Lung (tissue), 12 donors: ENCODE results near the gene CEBPZ. TPM values are rescaled to one million over a fixed set of nuclear protein-coding genes. Genes with fewer than 3 reads are reported as not detected.

Source experiments
- ATAC-seq: fragments of 200-7000 bp; cut with Tn5 transposase; one replicate; pipeline ENCODE4 v1.9.1; 2020; ENCODE audit warnings: moderate number of reproducible peaks; ENCODE audit not compliant: insufficient read depth, low FRiP score
- DNase-seq, 3 donors: peaks; one replicate each; pipeline ENCODE4 v3.0.0-alpha.2; 2013 to 2017
- H3K27ac ChIP-seq, 2 donors: one replicate each; pipeline ENCODE4 v1.5.1; 2013; ENCODE audit warnings: mild to moderate bottlenecking in 2 of 2, moderate library complexity in 2 of 2, control low read depth in 1 of 2, inconsistent platforms in 1 of 2, low read depth in 1 of 2, low read length in 1 of 2
- H3K27me3 ChIP-seq, 3 donors: one replicate each; pipeline ENCODE4 v1.5.1; 2013; ENCODE audit warnings: low read length in 2 of 3; ENCODE audit not compliant: control insufficient read depth in 3 of 3, insufficient read depth in 3 of 3
- H3K36me3 ChIP-seq, 4 donors: one replicate each; pipeline ENCODE4 v1.5.1; 2013; ENCODE audit warnings: low read length in 4 of 4, mild to moderate bottlenecking in 1 of 4, moderate library complexity in 1 of 4; ENCODE audit not compliant: control insufficient read depth in 4 of 4, insufficient read depth in 4 of 4
- H3K4me1 ChIP-seq, 5 donors: one replicate each; pipeline ENCODE4 v1.5.1; 2013; ENCODE audit warnings: low read length in 5 of 5, mild to moderate bottlenecking in 2 of 5, moderate library complexity in 1 of 5; ENCODE audit not compliant: control insufficient read depth in 5 of 5, insufficient read depth in 5 of 5
- H3K4me3 ChIP-seq: one replicate; pipeline ENCODE4 v1.5.1; 2013; ENCODE audit warnings: mild to moderate bottlenecking, control low read depth, moderate library complexity
- H3K9ac ChIP-seq, 2 donors: one replicate each; pipeline ENCODE4 v1.5.1; 2013; ENCODE audit warnings: low read length in 2 of 2, control low read depth in 1 of 2; ENCODE audit not compliant: insufficient read depth in 1 of 2
- H3K9me3 ChIP-seq, 4 donors: one replicate each; pipeline ENCODE4 v1.5.1; 2013; ENCODE audit warnings: low read length in 3 of 4, mild to moderate bottlenecking in 1 of 4, moderate library complexity in 1 of 4; ENCODE audit not compliant: control insufficient read depth in 4 of 4, insufficient read depth in 3 of 4
- WGBS, 2 donors: extraction: QIAGEN DNeasy Blood & Tissue Kit; methylation state at CpG; one replicate each; pipeline ENCODE4 v1.1.7; 2013; 5-methylcytosine and 5-hydroxymethylcytosine counted together
- polyA plus RNA-seq, 2 donors: library from polyadenylated mRNA; stranded (reverse); fragments of 200-250 nt; gene quantifications; one replicate each; pipeline ENCODE4 v1.2.1, GENCODE V29; 2013
- total RNA-seq, 2 donors: library from RNA; depleted of rRNA in 1 of 2; stranded (reverse); fragments of >200 nt in 1 of 2; gene quantifications; one replicate each; pipeline ENCODE4 v1.2.1, GENCODE V29; 2014 to 2021
- TF ChIP-seq, protein P1 (sequence below): IDR thresholded peaks from 2 replicates; pipeline ENCODE4 v1.5.1; 2012; ENCODE audit warnings: mild to moderate bottlenecking; ENCODE audit errors: control extremely low read depth, extremely low read depth
- donor health status: control.
- donor health status: control.
- donor health status: Bipolar disorder and iron deficiency.
- donor health status: healthy.
- donor health status: DM: yes; HTN: yes; CAD: no.

CEBPZ gene
- total and polyA plus RNA-seq, 4 donors: 36.7 to 66.7 (median 45.0) TPM

DNA sequence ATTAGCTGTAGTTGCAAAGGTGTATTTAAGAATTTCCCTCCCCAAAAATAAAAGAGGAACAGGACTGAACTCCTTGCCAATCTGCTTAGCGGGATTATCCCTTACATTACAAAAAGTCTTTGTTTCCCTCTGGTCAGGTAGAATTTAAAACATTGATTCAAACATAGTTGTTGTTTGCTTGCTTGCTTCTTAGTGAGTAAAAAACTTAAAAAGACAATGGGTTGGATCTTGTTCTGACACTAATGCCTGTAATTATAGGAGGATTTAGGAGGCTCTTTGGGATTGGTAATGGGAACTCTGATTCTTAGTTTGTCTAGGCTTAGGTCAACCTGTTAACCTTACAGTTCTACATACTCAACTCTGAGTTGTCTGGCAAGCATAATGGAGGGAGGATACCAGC is 38.8 kb downstream of the CEBPZ start:
- DNase-seq (no peak), ATAC-seq (no peak)
- 94 to 97% methylated on average over 1 of the region's 1 CpG for WGBS, 2 donors
- peaks cover 0 to 4% (median 2%) of the 10 kb centered on the region in 3 donors for H3K27me3 ChIP-seq
- H3K4me1 ChIP-seq: peaks cover 0 to 5% (median 0%) of the 10 kb centered on the region in 5 donors
- H3K9ac ChIP-seq: no peak overlapping the region
- no peak overlapping the region for H3K27ac ChIP-seq
- H3K36me3 ChIP-seq: no peaks in the 10 kb centered on the region
- TF ChIP-seq, protein P1, sequence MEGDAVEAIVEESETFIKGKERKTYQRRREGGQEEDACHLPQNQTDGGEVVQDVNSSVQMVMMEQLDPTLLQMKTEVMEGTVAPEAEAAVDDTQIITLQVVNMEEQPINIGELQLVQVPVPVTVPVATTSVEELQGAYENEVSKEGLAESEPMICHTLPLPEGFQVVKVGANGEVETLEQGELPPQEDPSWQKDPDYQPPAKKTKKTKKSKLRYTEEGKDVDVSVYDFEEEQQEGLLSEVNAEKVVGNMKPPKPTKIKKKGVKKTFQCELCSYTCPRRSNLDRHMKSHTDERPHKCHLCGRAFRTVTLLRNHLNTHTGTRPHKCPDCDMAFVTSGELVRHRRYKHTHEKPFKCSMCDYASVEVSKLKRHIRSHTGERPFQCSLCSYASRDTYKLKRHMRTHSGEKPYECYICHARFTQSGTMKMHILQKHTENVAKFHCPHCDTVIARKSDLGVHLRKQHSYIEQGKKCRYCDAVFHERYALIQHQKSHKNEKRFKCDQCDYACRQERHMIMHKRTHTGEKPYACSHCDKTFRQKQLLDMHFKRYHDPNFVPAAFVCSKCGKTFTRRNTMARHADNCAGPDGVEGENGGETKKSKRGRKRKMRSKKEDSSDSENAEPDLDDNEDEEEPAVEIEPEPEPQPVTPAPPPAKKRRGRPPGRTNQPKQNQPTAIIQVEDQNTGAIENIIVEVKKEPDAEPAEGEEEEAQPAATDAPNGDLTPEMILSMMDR: no peak
- peaks cover 0 to 3% (median 0%) of the 10 kb centered on the region in 4 donors for H3K9me3 ChIP-seq
- no peak overlapping the region for H3K4me3 ChIP-seq

DNA sequence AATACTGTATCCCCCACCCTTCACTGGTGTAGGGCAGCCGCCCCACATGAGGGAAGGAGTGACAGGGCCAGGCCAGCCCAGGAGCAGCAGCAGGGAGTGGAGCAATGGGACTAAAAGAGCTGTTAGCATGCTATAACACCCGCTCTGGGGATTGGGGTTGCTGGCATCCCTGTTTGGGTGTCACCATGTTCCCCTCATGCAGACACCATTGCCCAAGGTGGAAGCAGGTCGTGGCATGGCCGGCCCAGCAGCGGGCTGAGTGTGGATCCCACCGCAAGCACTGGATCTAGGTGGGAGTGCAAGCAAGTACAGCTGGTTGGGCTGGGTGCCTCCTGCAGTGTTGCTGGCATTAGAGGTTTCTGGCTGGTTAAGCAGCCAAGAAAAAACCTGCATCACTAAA is 39.6 kb downstream of the CEBPZ start:
- no peak for ATAC-seq
- no peaks in the 10 kb centered on the region for H3K4me1 ChIP-seq
- peaks cover 0 to 4% (median 2%) of the 10 kb centered on the region in 3 donors for H3K27me3 ChIP-seq
- no peak overlapping the region for H3K9ac ChIP-seq
- H3K9me3 ChIP-seq: no peaks in the 10 kb centered on the region
- H3K4me3 ChIP-seq: no peak overlapping the region
- H3K36me3 ChIP-seq: no peaks in the 10 kb centered on the region
- TF ChIP-seq, protein P1: no peak
- WGBS, 2 donors: 83 to 87% methylated on average over 6 of the region's 6 CpGs
- no peak overlapping the region for H3K27ac ChIP-seq
- DNase-seq: no peak

DNA sequence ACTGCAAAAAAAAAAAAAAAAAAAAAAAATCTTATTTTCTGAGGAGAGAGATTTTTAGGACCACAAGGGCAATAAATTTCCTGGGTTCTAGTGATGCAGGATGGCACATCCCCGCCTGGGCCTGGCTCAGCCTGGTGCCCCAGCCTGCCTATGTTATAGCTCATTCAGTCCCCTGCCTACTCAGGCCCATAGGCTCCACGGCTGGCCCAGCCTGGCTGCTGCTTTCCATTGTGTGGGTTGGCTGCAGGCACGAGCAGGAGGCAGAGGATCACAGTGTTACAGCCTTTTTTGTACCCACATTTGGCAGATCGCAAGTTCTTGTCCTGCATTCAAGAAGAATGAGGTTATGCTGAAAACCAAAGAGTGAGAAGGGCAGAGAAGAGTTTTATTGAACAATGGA is 40.1 kb downstream of the CEBPZ start:
- no peak for DNase-seq
- no peaks in the 10 kb centered on the region for H3K4me1 ChIP-seq
- WGBS, 2 donors: 84 to 89% methylated on average over 4 of the region's 4 CpGs

More for the DNA sequence above, 40.1 kb downstream of the CEBPZ start:
- TF ChIP-seq, protein P1: no peak
- no peak overlapping the region for H3K9ac ChIP-seq
- no peak overlapping the region for H3K4me3 ChIP-seq
- H3K27ac ChIP-seq: no peak overlapping the region
- H3K9me3 ChIP-seq: no peaks in the 10 kb centered on the region
- H3K27me3 ChIP-seq: peaks cover 0 to 4% (median 2%) of the 10 kb centered on the region in 3 donors
- ATAC-seq: no peak
- no peaks in the 10 kb centered on the region for H3K36me3 ChIP-seq
